Measurements from ENCODE around the gene CYB5R3.
"Not testable (repeated sequence)": the region's sequence is repeated elsewhere in the genome, so short reads cannot be mapped to it uniquely, and the experiment has no call there.

- TF ChIP-seq POLR2A, CTCF (IDR thresholded peaks at IDR 0.05): not testable (repeated sequence)
These were observed 78.6 kb downstream of the CYB5R3 start for GRCh38 chr22:42570580-42570979.
